ENCODE measurements around the gene PLEK. TPM values are rescaled to one million over a fixed set of nuclear protein-coding genes. Genes with fewer than 3 reads are reported as not detected.

Gene PLEK
- total and polyA plus RNA-seq, 9 of the 15 experiments (the other 6 are each of a cell fraction or from before 2014, with no cell fraction given), result 0.14 to 1.2 (median 0.36) TPM

- TF ChIP-seq FOXK2 (conservative IDR thresholded peaks at IDR 0.05 in 1 of 2, IDR thresholded peaks at IDR 0.05 in 1 of 2; ENCODE audit: low read depth in 2 of 2) (no peak), ARHGAP35 (IDR thresholded peaks at IDR 0.05; ENCODE audit: partially characterized antibody) (no peak), ZFPM2 (CRISPR knock-in tag; IDR thresholded peaks at IDR 0.05) (no peak), RFX1 (IDR thresholded peaks at IDR 0.05) (no peak), VEZF1 (CRISPR knock-in tag; IDR thresholded peaks at IDR 0.05) (no peak)
Observed at GRCh38 chr2:68372485-68372884, 7.4 kb downstream of the PLEK start (continued).

GRCh38 chr2:68374184-68374583, 9.1 kb downstream of the PLEK start:
- no peak overlapping the region; the same call in 1 of the 2 replicates for H2AFZ ChIP-seq (ENCODE audit: low read depth, low read length)
- no TSS peak for BruUV-seq (replicated peaks)
- no peaks in the 10 kb centered on the region for H3K79me2 ChIP-seq (ENCODE audit: control insufficient read depth, insufficient read depth, low read length)
- ATAC-seq (no peak), FAIRE-seq (no peak), DNase-seq (ENCODE audit: extremely low read depth in 1 of 4, low spot score in 3 of 4) (no peak)
- H3K27ac ChIP-seq (ENCODE audit: extremely low read depth, low read depth, low read length), result no peak overlapping the region
- in situ Hi-C loops (cut with MboI), result no loop called here
- H4K20me1 ChIP-seq (replicated peaks; ENCODE audit: control insufficient read depth, insufficient read depth, low read length), result no peaks in the 10 kb centered on the region
- H3K4me2 ChIP-seq (ENCODE audit: insufficient read depth, low read length), result no peak overlapping the region
- POLR2A ChIA-PET, result no interaction called here
- H3K4me3 ChIP-seq, result no peak overlapping the region
- no peaks in the 10 kb centered on the region for H3K9me3 ChIP-seq (replicated peaks; ENCODE audit: control insufficient read depth, insufficient read depth, low read depth, low read length)
- CTCF ChIA-PET (ENCODE audit: low intra/inter-chr PET ratio), result no interaction called here
- H3K4me1 ChIP-seq (replicated peaks in 1 of 2; ENCODE audit: control insufficient read depth in 2 of 2, insufficient read depth in 2 of 2, low read length in 2 of 2), result peaks cover 0 to 21% of the 10 kb centered on the region in 2 experiments; a peak in 3 of 5 replicates
- H3K9me1 ChIP-seq (ENCODE audit: control insufficient read depth, insufficient read depth, low read length), result no peaks in the 10 kb centered on the region
- no peaks in the 10 kb centered on the region for H3K36me3 ChIP-seq (ENCODE audit: control insufficient read depth, insufficient read depth, low read length)
- intact Hi-C loops (cut with micrococcal nuclease), result no loop called here
- H3K27me3 ChIP-seq (ENCODE audit: control insufficient read depth in 2 of 2, insufficient read depth in 2 of 2, low read length in 2 of 2), result no peaks in the 10 kb centered on the region
- 84% methylated on average over 2 of the region's 2 CpGs for whole genome bisulfite sequencing (ENCODE audit: insufficient coverage, low coverage, missing lambda C conversion rate)
- TF ChIP-seq UBTF (IDR thresholded peaks at IDR 0.05; ENCODE audit: borderline replicate concordance in 1 of 2, low read depth in 2 of 2, low read length in 2 of 2) (no peak), HIVEP1 (CRISPR knock-in tag; IDR thresholded peaks at IDR 0.05) (no peak), KAT8 (IDR thresholded peaks at IDR 0.05; ENCODE audit: low read depth) (no peak), TAF15 (IDR thresholded peaks at IDR 0.05; ENCODE audit: low read depth, low read length) (no peak)
- no peak overlapping the region for H3K9ac ChIP-seq (ENCODE audit: insufficient read depth in 1 of 2, low read depth in 2 of 2, low read length in 2 of 2)
